H1 (cell line): ENCODE measurements around the gene ADCY2. TPM values are rescaled to one million over a fixed set of nuclear protein-coding genes. Genes with fewer than 3 reads are reported as not detected.
A peak's percentile ranks its signal among the peaks of the same experiment; 100 is the strongest.

Experiments
- CTCF ChIA-PET: fragments of 300-600 bp; sonication (Branson Sonifier 250); formaldehyde crosslinking; loops from one replicate; lab custom pipeline; 2021; ENCODE audit not compliant: partially characterized antibody; lab: Charles Lee
- POLR2A ChIA-PET: fragments of 300-600 bp; sonication (Branson Sonifier 250); formaldehyde crosslinking; loops from one replicate; lab custom pipeline; 2021; ENCODE audit warnings: inconsistent platforms; ENCODE audit not compliant: partially characterized antibody; lab: Charles Lee
- DNase-seq, 2 experiments: peaks; one replicate each; pipeline versions ENCODE4 v3.0.0 to v3.0.0-alpha.2; 2010 to 2022; ENCODE audit warnings: low spot score in 2 of 2, low read depth in 1 of 2, mixed read lengths in 1 of 2
- FAIRE-seq: peaks from 2 replicates; lab custom pipeline; 2011; peaks lifted over from hg19 to GRCh38; lab: Jason Lieb, UNC
- H2AFZ ChIP-seq: 2 replicates; pipeline ENCODE4 v1.8.1; 2012; ENCODE audit warnings: low read length, inconsistent platforms
- H2AK5ac ChIP-seq: 2 replicates; pipeline ENCODE4 v1.6.1; 2013; ENCODE audit warnings: low read depth, low read length
- H2BK120ac ChIP-seq: replicated peaks from 2 replicates; pipeline ENCODE3; 2013; ENCODE audit warnings: low read depth, low read length, inconsistent platforms
- H2BK12ac ChIP-seq: 2 replicates; pipeline ENCODE4 v1.6.1; 2013; ENCODE audit warnings: low read depth, low read length
- H2BK15ac ChIP-seq: 2 replicates; pipeline ENCODE4 v1.6.1; 2013; ENCODE audit warnings: low read length
- H2BK20ac ChIP-seq: 2 replicates; pipeline ENCODE4 v1.6.1; 2013; ENCODE audit warnings: low read length
- H2BK5ac ChIP-seq: 2 replicates; pipeline ENCODE4 v1.6.1; 2013; ENCODE audit warnings: low read depth, low read length
- H3K14ac ChIP-seq: 2 replicates; pipeline ENCODE4 v1.6.1; 2013; ENCODE audit warnings: inconsistent platforms; ENCODE audit not compliant: insufficient read length
- H3K18ac ChIP-seq: 2 replicates; pipeline ENCODE4 v1.6.1; 2013; ENCODE audit warnings: low read length; ENCODE audit errors: extremely low read depth
- H3K23ac ChIP-seq: 2 replicates; pipeline ENCODE4 v1.6.1; 2013; ENCODE audit warnings: inconsistent platforms; ENCODE audit not compliant: insufficient read length
- H3K23me2 ChIP-seq: 2 replicates; pipeline ENCODE4 v1.6.1; 2013; ENCODE audit warnings: low read depth, low read length
- H3K27ac ChIP-seq: 2 replicates; pipeline ENCODE4 v1.6.1; 2011; ENCODE audit warnings: low read depth, low read length, inconsistent platforms
- H3K27me3 ChIP-seq, 4 experiments: replicated peaks in 1 of 4; 1 replicate in 1 of 4; 2 replicates in 3 of 4; pipeline versions ENCODE4 v1.6.1 to v1.8.1; 2011 to 2013; ENCODE audit warnings: low read length in 3 of 4, mild to moderate bottlenecking in 3 of 4, inconsistent platforms in 2 of 4, mixed read lengths in 2 of 4, moderate library complexity in 1 of 4; ENCODE audit not compliant: control insufficient read depth in 3 of 4, insufficient read depth in 3 of 4; ENCODE audit errors: extremely low read depth in 1 of 4
- H3K36me3 ChIP-seq, 4 experiments: 2 replicates each; pipeline versions ENCODE4 v1.6.1 to v1.8.1; 2011 to 2013; ENCODE audit warnings: mild to moderate bottlenecking in 4 of 4, low read length in 3 of 4, moderate library complexity in 2 of 4, control low read depth in 1 of 4, inconsistent platforms in 1 of 4; ENCODE audit not compliant: insufficient read depth in 4 of 4, control insufficient read depth in 2 of 4
- H3K4ac ChIP-seq: replicated peaks from 2 replicates; pipeline ENCODE3; 2013; ENCODE audit warnings: low read length, low read depth, mixed read lengths, inconsistent platforms; ENCODE audit not compliant: insufficient read length
- H3K4me1 ChIP-seq, 4 experiments: replicated peaks in 1 of 4; 1 replicate in 1 of 4; 2 replicates in 3 of 4; pipeline versions ENCODE4 v1.6.1 to v1.8.1; 2011 to 2013; ENCODE audit warnings: low read length in 3 of 4, inconsistent platforms in 2 of 4, mixed read lengths in 1 of 4; ENCODE audit not compliant: insufficient read depth in 4 of 4, control insufficient read depth in 3 of 4
- H3K4me2 ChIP-seq, 2 experiments: 2 replicates each; pipeline versions ENCODE4 v1.6.1 to v1.8.1; 2011 to 2013; ENCODE audit warnings: low read depth in 2 of 2, low read length in 2 of 2, control low read depth in 1 of 2, inconsistent platforms in 1 of 2, mild to moderate bottlenecking in 1 of 2; ENCODE audit not compliant: insufficient read depth in 1 of 2
- H3K4me3 ChIP-seq, 4 experiments: fragments of 200-600, 300-600 bp in 1 of 4; sonication (generic), shearing (Covaris generic), sonication (Bioruptor Twin) in 1 of 4; 2 replicates each; pipeline versions ENCODE4 v1.5.1 to v1.8.1; 2011 to 2016; ENCODE audit warnings: low read length in 4 of 4, low read depth in 3 of 4, control low read depth in 2 of 4, inconsistent platforms in 2 of 4, mild to moderate bottlenecking in 2 of 4, mixed read lengths in 1 of 4, moderate library complexity in 1 of 4; ENCODE audit not compliant: insufficient read depth in 2 of 4; ENCODE audit errors: extremely low read depth in 1 of 4
- H3K56ac ChIP-seq: replicated peaks from 2 replicates; pipeline ENCODE3; 2013; ENCODE audit warnings: low read depth, mild to moderate bottlenecking, mixed read lengths, low read length, inconsistent platforms; ENCODE audit not compliant: insufficient read length
- H3K79me1 ChIP-seq: 2 replicates; pipeline ENCODE4 v1.6.1; 2013; ENCODE audit warnings: low read depth, low read length, control low read depth
- H3K79me2 ChIP-seq, 2 experiments: 2 replicates each; pipeline versions ENCODE4 v1.6.1 to v1.8.1; 2012 to 2013; ENCODE audit warnings: low read length in 2 of 2, mild to moderate bottlenecking in 2 of 2, inconsistent platforms in 1 of 2; ENCODE audit not compliant: insufficient read depth in 2 of 2, control insufficient read depth in 1 of 2
- H3K9ac ChIP-seq, 4 experiments: replicated peaks in 1 of 4; 1 replicate in 1 of 4; 2 replicates in 3 of 4; pipeline versions ENCODE4 v1.6.1 to v1.8.1; 2011 to 2013; ENCODE audit warnings: low read depth in 3 of 4, low read length in 3 of 4, control low read depth in 2 of 4, mild to moderate bottlenecking in 2 of 4, moderate library complexity in 2 of 4, inconsistent platforms in 1 of 4; ENCODE audit errors: extremely low read depth in 1 of 4
- H3K9me3 ChIP-seq, 2 experiments: 2 replicates each; pipeline versions ENCODE4 v1.6.1 to v1.8.1; 2012 to 2013; ENCODE audit warnings: mild to moderate bottlenecking in 2 of 2, moderate library complexity in 2 of 2, control low read depth in 1 of 2, inconsistent platforms in 1 of 2, low read depth in 1 of 2, low read length in 1 of 2, mixed read lengths in 1 of 2; ENCODE audit not compliant: insufficient read depth in 2 of 2
- H4K20me1 ChIP-seq, 2 experiments: replicated peaks in 1 of 2; 2 replicates each; pipeline versions ENCODE3 to v1.8.1; 2011 to 2013; ENCODE audit warnings: inconsistent platforms in 2 of 2, low read length in 2 of 2, mild to moderate bottlenecking in 1 of 2; ENCODE audit not compliant: insufficient read depth in 2 of 2, control insufficient read depth in 1 of 2
- H4K5ac ChIP-seq: 2 replicates; pipeline ENCODE4 v1.6.1; 2013; ENCODE audit warnings: low read length, low read depth, mixed read lengths, inconsistent platforms; ENCODE audit not compliant: insufficient read length
- H4K8ac ChIP-seq: 2 replicates; pipeline ENCODE4 v1.8.0; 2013; ENCODE audit warnings: mild to moderate bottlenecking, moderate library complexity, low read length, inconsistent platforms; ENCODE audit not compliant: insufficient read depth; ENCODE audit errors: extremely low read depth
- H4K91ac ChIP-seq: replicated peaks from 2 replicates; pipeline ENCODE3; 2013; ENCODE audit warnings: low read length, mixed read lengths, inconsistent platforms; ENCODE audit not compliant: insufficient read length
- CTCF ChIP-seq, 3 experiments: IDR thresholded peaks; 1 replicate in 2 of 3; 2 replicates in 1 of 3; pipeline versions ENCODE4 v1.5.1 to v1.6.1; 2011; ENCODE audit warnings: low read length in 3 of 3, mild to moderate bottlenecking in 3 of 3, inconsistent platforms in 2 of 3, low read depth in 1 of 3, moderate library complexity in 1 of 3; ENCODE audit not compliant: insufficient read depth in 1 of 3; ENCODE audit errors: control extremely low read depth in 1 of 3
- EGR1 ChIP-seq: IDR thresholded peaks from 2 replicates; pipeline ENCODE4 v1.6.1; 2011; ENCODE audit warnings: low read depth, low read length, borderline replicate concordance
- JUND ChIP-seq: IDR thresholded peaks from 2 replicates; pipeline ENCODE4 v1.6.1; 2011; ENCODE audit warnings: mild to moderate bottlenecking, improper control_type of control experiment, low read length
- KDM5A ChIP-seq: fragments of 200-600 bp; IDR thresholded peaks from 2 replicates; pipeline ENCODE4 v1.7.1; 2012; ENCODE audit warnings: mild to moderate bottlenecking, low read length, inconsistent platforms, mixed read lengths
- POLR2A ChIP-seq, 2 experiments: IDR thresholded peaks; 1 replicate in 1 of 2; 2 replicates in 1 of 2; pipeline ENCODE4 v1.6.1; 2011; ENCODE audit warnings: low read depth in 2 of 2, low read length in 2 of 2, mild to moderate bottlenecking in 2 of 2; ENCODE audit errors: control extremely low read depth in 1 of 2
- RAD21 ChIP-seq, 2 experiments: IDR thresholded peaks in 1 of 2; conservative IDR thresholded peaks in 1 of 2; 2 replicates each; pipeline ENCODE4 v1.6.1; 2011; ENCODE audit warnings: low read depth in 2 of 2, low read length in 2 of 2, improper control_type of control experiment in 1 of 2, inconsistent platforms in 1 of 2, mild to moderate bottlenecking in 1 of 2, moderate library complexity in 1 of 2
- RFX5 ChIP-seq: IDR thresholded peaks from 2 replicates; pipeline ENCODE4 v1.6.1; 2011; ENCODE audit warnings: low read depth, low read length, improper control_type of control experiment, borderline replicate concordance
- SAP30 ChIP-seq: fragments of 300-600 bp; sonication (generic); IDR thresholded peaks from 2 replicates; pipeline ENCODE4 v1.7.1; 2012; ENCODE audit warnings: low read length, moderate library complexity, mild to moderate bottlenecking, inconsistent platforms; ENCODE audit not compliant: insufficient read depth, insufficient replicate concordance
- WGBS, 2 experiments: shearing (Covaris generic) in 1 of 2; methylation state at CpG; one replicate each; pipeline versions ENCODE4 v1.1.6 to v1.1.7; 2013 to 2015; ENCODE audit warnings: low lambda C conversion rate in 2 of 2, mixed read lengths in 2 of 2, inconsistent platforms in 1 of 2, low coverage in 1 of 2, missing lambda C conversion rate in 1 of 2; ENCODE audit not compliant: insufficient replicate concordance in 2 of 2, insufficient coverage in 1 of 2, insufficient read length in 1 of 2; ENCODE audit errors: extremely low coverage in 1 of 2, missing lambda C conversion rate in 1 of 2; 5-methylcytosine and 5-hydroxymethylcytosine counted together
- polyA plus RNA-seq, 7 experiments: library from polyadenylated mRNA; depleted of rRNA in 3 of 7; stranded (reverse) in 5 of 7; unstranded in 2 of 7; fragments of >200 nt in 5 of 7; fragments of 200-250 nt in 2 of 7; gene quantifications; 1 replicate in 5 of 7; 2 replicates in 1 of 7; 4 replicates in 1 of 7; pipeline versions ENCODE4 v1.2.1 to v1.2.3, GENCODE V29; 2011 to 2013; ENCODE audit warnings: missing spikeins in 2 of 7, mixed read lengths in 2 of 7
- total RNA-seq: library from RNA; stranded (reverse); fragmentation: NEBNext Ultra II Directional; extraction: Animal tissue kit (Norgen Biotek cat#: 25700); gene quantifications from 2 replicates; pipeline ENCODE4 v1.2.1, GENCODE V29; 2021

Gene ADCY2
- total and polyA plus RNA-seq, 2 of the 8 experiments (the other 6 are each of a cell fraction or from before 2014, with no cell fraction given), result 35.8 to 122 TPM

- Histone ChIP-seq H3K79me2 (no peaks in the 10 kb centered on the region), H2AFZ (no peak overlapping the region), H3K9ac (no peak overlapping the region), H4K5ac (no peak overlapping the region), H3K56ac (no peak overlapping the region), H3K79me1 (no peaks in the 10 kb centered on the region), H4K20me1 (no peaks in the 10 kb centered on the region), H3K4ac (no peak overlapping the region), H2BK12ac (no peak overlapping the region), H4K91ac (no peak overlapping the region), H2BK15ac (no peak overlapping the region), H3K23ac (no peak overlapping the region), H3K18ac (no peak overlapping the region), H3K36me3 (peaks cover 0 to 18% (median 1%) of the 10 kb centered on the region in 4 experiments; a peak in 2 of 8 replicates), H2AK5ac (no peak overlapping the region), H2BK5ac (no peak overlapping the region), H3K4me1 (no peaks in the 10 kb centered on the region), H4K8ac (no peak overlapping the region), H2BK120ac (no peak overlapping the region), H2BK20ac (no peak overlapping the region), H3K23me2 (no peaks in the 10 kb centered on the region), H3K4me3 (no peak overlapping the region), H3K27ac (no peak overlapping the region), H3K14ac (no peak overlapping the region), H3K9me3 (no peaks in the 10 kb centered on the region), H3K27me3 (no peaks in the 10 kb centered on the region), H3K4me2 (no peak overlapping the region)
- POLR2A ChIA-PET, result interaction anchor here (1.2 kb wide), 1 partner anchor 70 kb away, joined by 3 read pairs; no protein-coding TSS in a partner anchor
- CTCF ChIA-PET, result interaction anchor here (0.6 to 9.2 kb wide), 30 partner anchors 7 to 935 kb away, joined by 3 to 61 read pairs (median 4); no protein-coding TSS in a partner anchor
- FAIRE-seq (no peak), DNase-seq (peak; percentile 56 to 87)
- 52% methylated on average over 13 of the region's 13 CpGs; no CpG with 5 or more reads in 1 of the 2 experiments for WGBS, 2 experiments
- TF ChIP-seq SAP30 (no peak), RAD21 (IDR thresholded peaks at IDR 0.05 in 1 of 2, conservative IDR thresholded peaks at IDR 0.05 in 1 of 2; ENCODE audit: low read depth in 2 of 2, low read length in 2 of 2) (peak; percentile 83 to 89), KDM5A (no peak), POLR2A (IDR thresholded peaks at IDR 0.05; ENCODE audit: control extremely low read depth in 1 of 2, low read depth in 2 of 2, low read length in 2 of 2) (no peak), CTCF (IDR thresholded peaks at IDR 0.05; ENCODE audit: control extremely low read depth in 1 of 3, insufficient read depth in 1 of 3, low read depth in 1 of 3, low read length in 3 of 3) (peak; percentile 86 to 99 (median 96)), EGR1 (no peak), JUND (0 out of 2 replicates have a peak, but pooled peaks have one; percentile 21), RFX5 (no peak)
Measured at GRCh38 chr5:7754997-7755596, 359.2 kb downstream of the ADCY2 start.
